GM13976 (cell line): ENCODE results near the gene CPA5.

Experiments used
- DNase-seq: peaks from one replicate; pipeline ENCODE4 v3.0.0; 2012; ENCODE audit warnings: low spot score
- CTCF ChIP-seq: IDR thresholded peaks from 2 replicates; pipeline ENCODE4 v1.5.1; 2012; ENCODE audit warnings: borderline replicate concordance, mild to moderate bottlenecking; ENCODE audit not compliant: insufficient read depth; ENCODE audit errors: extremely low read depth, missing control alignments, control extremely low read depth
- in situ Hi-C: fragments of 300-500 bp; cut with MboI; formaldehyde crosslinking; loops from one replicate; pipeline ENCODE4 v1.12.0; 2022; ENCODE audit warnings: low sequenced_read_pairs, mixed read lengths, inconsistent platforms; ENCODE audit not compliant: unreplicated experiment

CPA5 gene

GRCh38 chr7:130363026-130363847 is 18.6 kb downstream of the CPA5 start:
- DNase-seq: no peak
- in situ Hi-C loops: no loop called here
- no peak for TF ChIP-seq CTCF

- in situ Hi-C loops: no loop called here
- no peak for DNase-seq
- TF ChIP-seq CTCF: no peak
Measured at GRCh38 chr7:130364451-130364850, 19.8 kb downstream of the CPA5 start.

GRCh38 chr7:130365088-130365487 is 20.5 kb downstream of the CPA5 start:
- in situ Hi-C loops: no loop called here
- no peak for TF ChIP-seq CTCF
- no peak for DNase-seq

GRCh38 chr7:130365511-130366441 is 21.2 kb downstream of the CPA5 start:
- in situ Hi-C loops: no loop called here
- DNase-seq: peak; percentile 60
- no peak for TF ChIP-seq CTCF

- no peak for TF ChIP-seq CTCF
- in situ Hi-C loops: no loop called here
- no peak for DNase-seq
Measured at GRCh38 chr7:130366564-130366963, 21.9 kb downstream of the CPA5 start.

GRCh38 chr7:130367088-130367755 is 22.6 kb downstream of the CPA5 start:
- TF ChIP-seq CTCF: no peak
- in situ Hi-C loops: no loop called here
- DNase-seq: no peak
